HPDE6-E6E7 (cell line): ENCODE measurements around the gene KNDC1.

Source experiments
- DNase-seq: peaks from one replicate; pipeline ENCODE4 v3.0.0; 2011; ENCODE audit warnings: missing footprints; ENCODE audit errors: extremely low spot score

Gene KNDC1

DNA sequence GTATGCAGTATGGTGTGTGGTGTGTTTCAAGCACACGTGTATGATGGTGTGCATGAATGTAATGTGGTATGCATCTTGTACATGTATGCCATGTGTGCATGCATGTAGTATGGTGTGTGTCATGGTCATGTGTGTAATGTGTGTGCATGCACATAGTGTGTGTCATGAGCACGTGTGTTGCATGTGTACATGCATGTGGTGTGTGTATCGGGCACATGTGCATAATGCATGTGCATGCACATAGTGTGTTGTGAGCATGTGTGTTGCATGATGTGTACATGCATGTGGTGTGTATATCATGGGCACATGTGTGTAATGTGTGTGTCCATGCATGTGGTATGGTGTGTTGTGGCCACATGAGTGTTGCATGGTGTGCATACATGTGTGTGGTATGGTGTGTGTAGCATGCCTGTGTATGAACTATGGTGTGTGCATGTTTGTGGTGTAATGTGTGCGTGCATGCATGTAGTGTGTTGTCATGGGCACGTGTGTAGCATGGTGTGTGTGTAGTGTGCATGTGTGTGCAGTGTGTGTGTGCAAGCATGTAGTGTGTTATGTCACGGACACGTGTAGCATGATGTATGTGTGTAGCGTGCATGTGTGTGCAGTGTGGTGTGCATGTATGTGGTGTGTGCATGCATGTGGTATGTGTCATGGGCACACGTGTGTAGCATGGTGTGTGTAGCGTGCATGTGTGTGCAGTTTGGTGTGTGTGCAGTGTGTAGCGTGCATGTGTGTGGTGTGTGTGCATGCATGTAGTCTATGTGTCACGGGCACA is 17.6 kb downstream of the KNDC1 start:
- DNase-seq, result no peak

DNA sequence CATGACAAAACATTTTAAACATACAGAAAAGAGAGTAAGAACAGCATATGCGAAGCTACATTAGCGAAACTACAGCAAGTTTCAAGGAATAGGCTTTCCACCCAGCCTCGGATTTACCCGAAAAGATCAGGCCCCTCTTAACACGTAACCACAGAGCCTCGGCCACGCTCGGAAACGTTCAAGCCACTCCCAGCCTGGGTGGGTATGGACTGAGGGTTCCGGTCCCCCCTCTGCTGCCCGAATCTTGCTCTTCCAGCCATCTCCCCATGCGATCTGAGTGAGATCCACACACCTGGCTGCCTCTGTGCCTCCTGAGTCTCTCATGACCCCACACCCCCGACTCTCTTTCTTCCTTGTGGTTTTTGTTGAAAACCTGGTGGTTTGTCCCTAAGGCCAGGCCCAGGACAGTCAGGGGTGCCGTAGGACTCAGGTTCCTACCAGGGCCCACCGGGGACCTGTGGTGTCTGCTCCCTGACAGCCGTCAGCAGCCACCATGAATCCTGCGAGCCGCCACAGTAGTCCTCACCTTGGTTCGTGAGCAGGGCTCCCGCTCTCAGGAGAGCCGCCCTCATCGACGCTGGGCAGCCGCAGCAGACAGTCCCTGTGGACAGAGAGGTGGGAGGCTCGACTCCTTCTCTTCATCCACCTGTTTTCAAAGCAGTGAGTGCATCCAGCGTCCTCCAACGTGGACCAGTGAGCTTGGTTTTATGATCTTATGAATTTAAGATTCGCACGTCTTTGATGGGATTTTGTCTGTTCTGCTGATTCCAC is 18.5 kb downstream of the KNDC1 start:
- DNase-seq, result no peak

DNA sequence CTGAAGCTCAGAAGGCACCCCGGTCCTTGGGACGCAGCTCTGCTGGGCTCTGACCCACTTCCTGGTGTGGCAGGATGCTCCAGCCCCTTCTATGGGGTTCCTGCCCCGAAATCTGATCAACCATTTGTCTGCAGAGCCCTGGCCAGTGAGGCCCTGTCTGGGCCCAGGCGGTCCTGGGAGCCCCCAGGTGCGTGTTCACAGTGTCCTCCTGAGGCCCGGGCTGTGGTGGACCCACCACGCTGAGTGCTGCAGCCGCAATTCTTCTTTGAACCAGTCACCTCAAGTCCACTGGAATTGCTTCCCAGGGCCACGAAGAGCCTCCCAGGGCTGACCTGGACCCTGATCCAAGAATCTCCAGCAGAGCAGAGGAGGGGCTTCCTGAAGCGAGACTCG is 19.1 kb downstream of the KNDC1 start:
- DNase-seq, result no peak

DNA sequence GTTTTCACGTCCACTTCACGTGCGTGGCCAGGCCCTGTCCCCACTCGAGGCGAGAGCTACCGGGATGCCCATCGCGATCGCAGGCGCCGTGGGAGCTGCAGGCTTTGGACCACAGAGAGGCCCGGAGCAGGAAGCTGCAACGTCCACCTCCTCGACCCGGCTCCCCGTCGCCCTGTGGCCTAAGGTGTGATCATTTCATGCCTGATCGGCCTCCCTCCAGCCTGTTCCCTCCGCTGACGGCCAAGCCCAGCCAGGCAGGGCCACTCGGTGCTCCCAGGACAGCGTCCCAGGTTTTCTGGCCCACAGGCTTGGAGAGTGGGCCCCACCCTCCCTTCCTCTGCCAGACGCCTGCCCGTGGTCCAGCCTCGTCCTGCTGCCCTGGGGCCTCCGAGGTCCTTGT is 19.6 kb downstream of the KNDC1 start:
- DNase-seq, result no peak

DNA sequence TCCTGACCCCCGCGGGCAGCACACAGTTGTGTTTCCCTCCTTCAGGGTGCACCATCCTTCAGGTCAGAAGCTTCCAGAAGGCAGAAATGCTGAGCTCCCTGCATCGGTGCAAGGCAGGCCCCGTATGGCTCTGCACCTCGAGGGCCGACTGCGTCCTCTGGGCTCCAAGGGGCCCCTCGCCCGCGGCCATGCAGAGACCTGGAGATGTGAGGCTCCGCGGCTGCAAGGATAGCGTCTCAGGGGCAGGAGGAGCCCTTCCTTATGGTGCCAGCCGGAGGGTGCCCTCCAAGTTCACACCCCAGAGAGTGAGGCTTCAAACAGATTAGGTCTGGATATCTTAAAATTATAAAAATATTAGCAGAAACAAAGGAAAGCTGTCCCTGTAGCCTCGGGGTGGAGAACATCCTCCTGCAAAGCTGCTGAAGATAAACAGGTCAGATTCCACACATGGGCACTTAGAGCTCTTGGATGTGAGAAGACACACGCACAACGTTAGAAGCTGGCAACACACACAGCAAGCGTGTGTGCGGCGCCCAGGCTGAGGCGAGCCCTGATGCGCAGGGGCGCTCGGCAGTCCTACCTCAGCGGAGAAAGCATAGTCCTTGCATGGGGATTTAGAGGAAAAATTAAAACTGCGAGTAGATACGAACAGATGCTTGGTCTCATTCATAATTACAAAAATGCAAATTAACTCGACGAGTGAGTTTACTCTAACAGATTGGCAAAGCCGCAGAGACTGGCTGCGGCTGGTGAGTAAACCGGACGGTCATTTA is 20.4 kb downstream of the KNDC1 start:
- DNase-seq, result no peak

DNA sequence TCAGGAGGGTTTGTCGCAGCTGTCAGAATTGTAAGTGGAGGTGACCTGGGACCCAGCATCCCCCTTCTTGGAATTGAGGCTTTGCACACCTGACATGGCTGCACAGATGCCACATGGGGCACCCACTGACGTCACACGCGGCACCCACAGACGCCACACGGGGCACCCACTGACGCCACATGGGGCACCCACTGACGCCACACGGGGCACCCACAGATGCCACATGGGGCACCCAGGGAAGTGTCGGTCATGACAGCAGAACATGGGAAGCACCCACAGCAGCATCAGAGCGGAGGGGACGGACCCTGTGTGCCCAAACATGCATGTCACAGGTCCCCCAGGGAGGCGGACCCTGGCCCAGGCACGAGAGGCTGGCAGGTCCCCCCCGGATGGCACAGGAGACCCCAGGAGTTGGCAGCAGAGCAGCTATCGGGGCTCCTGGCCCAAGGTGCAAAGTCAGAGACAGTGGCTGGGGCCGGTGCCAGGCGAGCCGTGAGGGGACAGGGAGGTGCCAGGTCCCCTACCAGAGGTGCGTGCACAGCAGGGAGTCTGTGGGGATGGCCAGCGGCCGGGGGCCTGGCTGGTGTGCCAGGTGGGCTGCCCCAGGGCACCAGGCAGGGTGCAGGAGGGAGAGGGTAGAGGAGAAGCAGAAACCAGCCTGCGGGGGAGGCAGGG is 21.1 kb downstream of the KNDC1 start:
- DNase-seq, result no peak

DNA sequence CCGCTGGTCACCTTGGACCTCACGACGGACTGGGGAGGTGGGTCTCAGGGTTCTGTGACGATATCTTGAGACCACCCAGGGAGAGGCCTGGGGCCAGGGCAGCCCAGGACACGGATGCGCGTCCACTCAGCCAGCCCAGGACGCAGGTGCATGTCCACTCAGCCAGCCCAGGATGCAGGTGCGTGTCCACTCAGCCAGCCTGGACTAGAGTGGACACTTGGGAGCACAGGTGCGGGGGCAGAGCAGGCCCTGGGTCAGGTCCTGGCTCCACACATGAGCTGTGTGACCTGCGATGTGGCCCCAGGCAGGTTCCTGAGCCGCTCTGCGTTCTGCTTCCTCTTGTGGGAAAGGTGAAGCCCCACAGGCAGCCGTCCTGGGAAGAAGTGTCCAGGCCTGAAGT is 22.2 kb downstream of the KNDC1 start:
- no peak for DNase-seq

DNA sequence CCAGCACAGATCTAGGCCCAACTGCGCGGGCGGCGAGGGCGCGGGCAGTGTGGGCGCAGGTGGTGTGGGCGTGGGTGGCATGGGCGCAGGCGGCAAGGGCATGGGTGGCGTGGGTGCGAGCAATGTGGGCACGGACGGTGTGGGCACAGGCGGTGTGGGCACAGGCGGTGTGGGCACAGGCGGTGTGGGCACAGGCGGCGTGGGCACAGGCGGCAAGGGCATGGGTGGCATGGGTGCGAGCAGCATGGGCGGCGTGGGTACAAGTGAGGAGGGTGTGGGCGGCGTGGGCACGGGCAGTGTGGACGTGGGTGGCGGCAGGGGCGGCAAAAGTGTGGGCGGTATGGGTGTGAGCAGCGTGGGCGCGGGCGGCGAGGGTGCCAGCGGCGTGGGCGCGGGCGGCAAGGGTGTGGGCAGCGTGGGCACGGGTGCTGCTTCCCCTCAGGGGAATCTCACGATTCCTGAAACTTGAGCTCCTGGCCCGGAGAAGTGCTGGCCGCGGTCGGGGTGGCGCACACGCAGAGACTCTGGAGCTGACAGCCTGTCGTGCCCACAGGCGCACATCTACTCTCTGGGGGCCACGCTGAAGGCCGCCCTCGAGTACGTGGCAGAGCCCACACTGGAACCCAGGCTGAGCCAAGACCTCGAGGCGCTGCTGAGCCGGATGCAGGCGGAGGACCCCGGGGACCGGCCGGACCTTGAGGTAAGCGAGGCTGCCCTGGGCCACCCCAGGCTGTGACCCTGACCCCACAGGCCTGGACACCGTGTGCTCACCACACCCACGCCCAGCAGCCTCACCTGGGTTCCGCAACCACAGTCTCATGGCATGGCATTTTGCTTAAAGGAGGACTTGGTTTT is 23.0 kb downstream of the KNDC1 start:
- DNase-seq, result no peak

DNA sequence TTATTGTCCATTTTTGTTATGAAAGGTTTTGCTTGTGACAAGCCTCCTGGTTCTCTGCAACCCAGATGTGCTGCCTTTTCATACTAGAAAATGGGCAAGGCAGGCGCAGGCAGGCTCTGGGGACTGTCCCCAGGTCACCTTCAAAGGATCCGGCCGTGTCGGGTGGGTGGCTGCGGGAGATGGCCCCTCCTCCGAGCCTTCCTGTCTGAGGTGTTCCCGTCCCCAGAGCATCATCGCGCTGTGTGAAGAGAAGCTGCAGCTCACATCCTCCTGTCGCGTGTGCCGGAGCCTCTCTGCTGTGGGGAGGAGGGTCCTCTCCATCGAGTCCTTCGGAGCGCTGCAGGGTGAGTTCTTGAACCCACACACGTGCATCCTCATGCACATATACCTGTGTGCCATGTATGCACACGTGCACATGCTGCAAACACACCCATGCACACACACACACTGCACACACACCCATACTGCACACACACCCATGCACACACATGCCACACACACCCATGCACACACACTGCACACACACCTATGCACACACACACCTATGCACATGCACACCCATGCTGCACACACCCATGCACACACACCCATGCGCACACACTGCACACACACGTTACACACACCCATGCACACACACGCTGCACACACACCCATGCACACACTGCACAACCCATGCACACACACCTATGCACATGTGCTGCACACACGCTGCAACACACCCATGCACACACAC is 23.8 kb downstream of the KNDC1 start:
- no peak for DNase-seq

DNA sequence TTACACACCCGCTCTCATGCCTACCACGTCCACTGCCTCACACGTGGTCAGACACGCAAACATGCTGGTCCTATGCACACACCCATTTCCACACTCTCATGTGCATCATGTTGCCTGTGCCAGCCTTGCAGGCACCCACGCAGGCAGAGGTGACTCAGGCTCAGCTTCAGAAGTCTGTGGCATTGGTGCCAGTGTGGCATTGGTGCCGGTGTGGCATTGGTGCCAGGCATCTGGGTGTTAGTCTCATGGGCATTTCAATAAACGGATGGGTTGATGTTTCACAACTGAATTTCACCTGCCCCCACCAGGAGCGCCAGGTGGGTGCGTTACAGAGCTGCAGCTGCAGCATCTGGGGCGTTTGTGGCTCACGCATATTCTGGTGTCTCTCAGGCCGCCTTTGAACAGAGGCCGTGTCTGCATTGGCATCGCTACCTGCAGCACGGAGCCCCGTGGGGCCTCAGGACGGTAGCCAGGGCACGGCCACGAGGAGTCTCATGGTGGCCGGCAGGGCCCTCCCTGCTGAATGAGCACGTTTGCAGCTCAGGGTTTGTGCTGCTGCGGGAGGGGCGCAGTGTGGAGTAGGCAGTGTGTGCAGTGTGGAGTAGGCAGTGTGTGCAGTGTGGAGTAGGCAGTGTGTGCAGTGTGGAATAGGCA is 24.7 kb downstream of the KNDC1 start:
- no peak for DNase-seq

DNA sequence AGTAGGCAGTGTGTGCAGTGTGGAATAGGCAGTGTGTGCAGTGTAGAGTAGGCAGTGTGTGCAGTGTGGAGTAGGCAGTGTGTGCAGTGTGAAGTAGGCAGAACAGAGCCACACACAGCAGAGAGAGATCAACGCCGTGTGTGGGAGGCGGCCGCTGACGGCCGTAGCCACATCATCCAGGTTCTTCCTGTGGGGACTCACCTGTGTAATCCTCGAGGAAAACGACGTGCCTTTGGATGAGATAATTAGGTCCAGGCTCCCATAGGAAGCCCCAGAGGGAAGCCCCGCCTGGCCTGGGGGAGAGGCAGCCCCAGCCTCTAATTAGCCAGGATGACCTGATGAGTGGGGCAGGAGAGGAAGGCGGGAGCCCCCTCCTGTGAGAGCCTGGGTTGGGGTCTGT is 25.4 kb downstream of the KNDC1 start:
- DNase-seq, result no peak

DNA sequence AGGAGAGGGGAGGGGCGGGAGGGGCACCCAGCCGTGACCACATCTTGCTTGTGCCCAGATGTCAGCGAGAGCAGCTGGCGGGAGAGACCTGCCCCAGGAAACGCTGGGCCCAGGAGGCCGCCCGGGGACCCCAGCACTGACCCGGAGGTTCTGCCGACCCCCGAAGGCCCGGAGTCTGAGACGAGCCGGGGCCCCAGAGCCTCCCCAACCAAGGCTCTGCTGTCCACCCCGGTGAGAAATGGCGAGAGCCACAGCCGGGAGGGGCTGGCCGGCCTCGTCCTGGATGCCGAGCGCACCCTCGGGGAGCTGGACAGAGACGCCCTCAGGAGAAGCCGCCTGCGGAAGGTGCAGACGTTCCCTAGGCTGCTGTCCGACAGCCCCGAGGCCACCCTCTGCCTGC is 25.9 kb downstream of the KNDC1 start:
- no peak for DNase-seq

DNA sequence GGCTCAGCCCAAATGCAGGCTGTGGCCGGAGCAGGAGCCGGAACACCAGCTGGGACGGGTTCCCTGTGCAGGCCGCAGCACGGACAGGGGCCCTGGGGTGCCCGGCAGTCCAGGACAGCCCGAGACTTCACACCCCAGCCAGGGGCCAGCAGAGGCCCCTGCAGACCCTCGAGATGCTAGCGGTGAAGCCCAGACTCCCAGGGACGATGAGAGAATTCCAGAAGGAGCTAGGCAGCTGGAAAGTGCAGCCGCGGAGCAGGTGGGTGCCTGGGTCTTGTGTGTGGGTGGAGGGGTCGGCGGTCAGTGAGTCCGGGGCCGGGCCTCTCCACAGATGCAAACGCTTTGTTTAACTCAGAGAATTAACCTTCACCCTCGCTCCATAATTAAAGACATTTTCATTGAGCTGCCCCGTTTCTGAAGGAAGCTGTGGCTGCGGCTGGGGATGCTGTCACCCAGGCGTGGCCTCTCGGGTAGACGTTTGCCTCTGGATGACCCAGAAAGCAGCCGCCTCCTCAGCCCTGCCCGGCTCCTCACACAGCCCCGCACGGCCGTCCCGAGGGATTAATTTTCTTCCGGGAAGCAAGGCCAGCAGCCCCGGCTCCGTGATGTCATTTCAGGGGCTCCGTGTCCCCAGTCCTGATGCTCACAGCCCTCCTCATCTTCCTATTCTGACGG is 26.5 kb downstream of the KNDC1 start:
- no peak for DNase-seq

DNA sequence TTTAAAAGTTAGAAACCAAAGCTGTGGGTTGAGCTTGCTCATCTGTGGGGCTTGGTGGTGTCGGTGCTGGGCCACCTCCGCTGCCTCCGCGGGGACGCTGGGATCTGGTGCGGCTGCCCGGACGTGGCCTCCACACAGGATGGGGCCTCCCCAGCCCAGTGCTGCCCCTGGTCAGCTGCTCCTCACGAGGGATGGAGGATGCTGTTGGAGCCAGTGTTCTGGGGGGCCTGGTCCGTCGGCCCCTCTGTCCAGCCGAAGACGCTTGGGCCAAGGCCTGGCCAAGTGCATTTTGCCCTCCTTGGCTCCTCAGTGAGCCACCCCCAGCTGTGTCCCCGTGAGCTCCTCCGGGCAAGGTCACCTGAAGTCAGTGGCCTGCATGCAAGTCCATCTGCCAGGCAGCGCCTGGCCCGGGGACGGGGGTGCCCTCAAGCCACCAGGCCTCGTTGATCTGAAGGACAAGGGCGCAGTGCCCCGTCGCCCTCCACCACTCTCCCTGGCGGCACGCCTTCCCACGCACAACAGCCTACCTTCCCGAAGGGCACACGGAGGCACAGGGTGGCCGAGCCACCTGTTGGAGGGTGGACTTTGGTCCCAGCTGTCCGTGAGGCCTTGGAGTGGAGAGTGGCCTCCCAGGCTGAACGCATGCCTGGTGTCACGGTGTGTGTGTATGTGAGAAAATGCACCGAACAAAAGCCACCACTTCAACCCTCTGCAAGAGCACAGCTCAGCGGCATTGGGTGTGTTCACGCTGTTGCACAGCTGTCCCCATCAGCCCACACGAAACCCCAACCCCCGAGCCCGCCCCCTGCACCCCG is 27.3 kb downstream of the KNDC1 start:
- no peak for DNase-seq

DNA sequence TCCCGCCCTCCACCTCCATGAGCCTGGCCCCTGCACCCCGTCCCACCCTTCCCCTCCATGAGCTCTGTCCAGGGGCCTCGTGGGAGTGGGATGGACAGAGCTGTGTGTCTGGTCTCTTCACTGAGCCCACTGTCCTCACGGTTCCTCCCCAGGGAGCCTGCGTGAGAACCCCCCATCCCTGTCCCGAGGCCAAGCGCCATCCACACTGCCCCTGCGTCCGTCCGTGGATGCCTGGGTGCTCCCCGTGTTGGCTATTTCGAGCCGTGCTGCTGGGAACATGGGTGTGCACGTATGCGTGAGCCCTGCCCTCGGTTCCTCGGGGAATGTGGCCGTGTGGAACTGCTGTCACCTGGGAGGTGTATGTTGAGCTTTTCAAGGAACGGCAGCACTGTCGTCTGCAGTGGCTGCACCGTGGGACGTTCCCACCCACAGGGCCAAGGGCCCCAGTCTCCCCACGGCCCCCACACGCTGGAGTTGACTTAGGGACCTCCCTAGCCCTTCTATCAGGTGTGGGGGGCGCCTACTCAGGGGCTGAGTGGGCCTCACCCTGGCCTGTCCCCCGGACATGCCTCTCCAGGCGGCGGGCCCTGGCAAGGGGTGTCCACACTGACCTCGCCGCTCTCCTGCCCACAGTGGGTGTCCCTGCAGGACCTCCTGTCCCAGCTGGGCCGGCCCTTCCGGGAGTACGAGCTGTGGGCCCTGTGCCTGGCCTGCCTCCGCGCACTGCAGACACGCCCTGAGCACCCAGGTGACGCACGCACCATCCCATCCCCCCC is 28.1 kb downstream of the KNDC1 start:
- no peak for DNase-seq

DNA sequence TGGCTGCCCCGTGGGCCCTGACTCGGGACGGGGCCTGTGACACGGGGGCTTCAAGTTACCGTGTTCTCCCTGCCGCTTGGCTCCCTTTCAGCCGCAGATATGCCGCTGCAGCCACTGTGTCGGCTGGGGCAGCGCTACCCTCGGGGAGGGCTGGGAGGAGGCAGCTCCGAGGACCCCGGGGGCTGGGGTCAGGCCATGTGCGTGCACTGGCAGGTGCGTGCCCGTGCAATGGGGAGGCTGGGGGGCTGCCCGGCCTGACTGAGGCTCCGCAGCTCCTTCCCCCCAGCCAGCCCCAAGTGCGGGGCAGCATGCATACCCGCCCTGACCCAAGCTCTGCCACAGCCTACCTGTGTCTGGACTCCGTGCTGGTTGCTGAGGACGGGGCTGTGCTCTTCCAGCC is 29.2 kb downstream of the KNDC1 start:
- no peak for DNase-seq

DNA sequence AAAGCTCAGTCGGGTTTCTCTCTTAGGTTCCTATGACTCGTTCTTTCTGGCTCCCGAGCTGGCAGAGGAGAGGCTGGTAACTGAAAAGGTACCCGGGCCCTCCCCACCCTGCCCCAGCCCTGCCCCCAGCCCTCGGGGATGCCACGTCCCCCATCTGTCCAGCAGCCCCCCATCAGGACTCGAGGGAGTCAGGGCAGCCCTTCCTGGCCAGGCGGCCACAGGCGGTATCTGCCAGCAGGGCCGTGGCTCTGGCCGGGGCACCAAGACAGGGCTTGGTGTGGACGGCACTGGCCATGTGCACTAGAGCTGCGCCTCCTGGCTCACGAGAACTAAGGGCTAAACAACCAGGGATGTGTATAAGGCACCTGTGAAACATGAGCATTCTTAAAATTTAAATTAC is 29.7 kb downstream of the KNDC1 start:
- no peak for DNase-seq

DNA sequence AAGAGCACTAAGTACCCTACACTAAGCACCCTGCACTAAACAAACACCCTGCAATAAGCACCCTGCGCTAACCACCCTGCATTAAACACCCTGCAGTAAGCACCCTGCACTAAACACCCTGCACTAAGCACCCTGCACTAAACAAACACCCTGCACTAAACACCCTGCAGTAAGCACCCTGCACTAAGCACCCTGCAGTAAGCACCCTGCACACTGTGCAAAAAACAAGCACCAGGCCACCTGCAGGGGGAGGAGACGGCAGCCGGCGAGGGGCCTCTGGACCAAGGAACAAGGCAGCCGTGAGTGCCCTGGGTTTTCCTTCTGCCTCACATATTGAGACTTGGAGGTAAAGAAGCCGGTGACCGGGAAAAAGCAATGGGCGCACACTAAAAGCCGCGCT is 30.2 kb downstream of the KNDC1 start:
- DNase-seq, result no peak
